Brain microvascular endothelial cell (primary cell): Measurements from ENCODE around the gene NT5DC3.

Experiments
- DNase-seq: peaks from one replicate; pipeline ENCODE4 v3.0.0-alpha.2; 2020
- H3K27ac ChIP-seq: fragments of 250-450 bp; sonication (Bioruptor Pico); 2 replicates; pipeline ENCODE4 v1.5.1; 2020; ENCODE audit warnings: mild to moderate bottlenecking, moderate library complexity
- H3K27me3 ChIP-seq: fragments of 250-450 bp; sonication (Bioruptor Pico); replicated peaks from 2 replicates; pipeline ENCODE4 v1.5.1; 2020; ENCODE audit warnings: mild to moderate bottlenecking
- H3K36me3 ChIP-seq: fragments of 250-450 bp; sonication (Bioruptor Pico); replicated peaks from 2 replicates; pipeline ENCODE4 v1.5.1; 2020; ENCODE audit warnings: mild to moderate bottlenecking
- H3K4me3 ChIP-seq: 2 replicates; pipeline ENCODE4 v1.5.1; 2011; ENCODE audit warnings: low read depth, mild to moderate bottlenecking, control low read depth, low read length, moderate library complexity
- CTCF ChIP-seq: IDR thresholded peaks from 2 replicates; pipeline ENCODE4 v1.5.1; 2011; ENCODE audit warnings: low read depth, mild to moderate bottlenecking, moderate library complexity, low read length, control low read depth, inconsistent platforms; ENCODE audit errors: missing control alignments
- in situ Hi-C: cut with HindIII; loops from 2 replicates; pipeline ENCODE4 v1.10.0; 2017; ENCODE audit warnings: low sequenced_read_pairs, low pct_ligation_motif_present

NT5DC3 gene

GRCh38 chr12:103840876-103841689 lies at the start of gene NT5DC3:
NT5DC3 (minus strand) TSS chr12:103841234; CDS start chr12:103841156, 78 bp downstream.
- in situ Hi-C loops = no loop called here
- TF ChIP-seq CTCF = no peak
- Histone ChIP-seq H3K27ac (peak within 1 kb of the TSS; percentile 6), H3K4me3 (peak within 1 kb of the TSS; percentile 74), H3K27me3 (no peaks in the 10 kb centered on the region), H3K36me3 (no peaks in the 10 kb centered on the region)
- peak; percentile 47 for DNase-seq

GRCh38 chr12:103887738-103888137 lies 46.7 kb upstream of the NT5DC3 start:
- no peak for DNase-seq
- Histone ChIP-seq H3K27ac (no peak overlapping the region), H3K36me3 (no peaks in the 10 kb centered on the region), H3K4me3 (no peak overlapping the region), H3K27me3 (no peaks in the 10 kb centered on the region)
- in situ Hi-C loops = no loop called here
- TF ChIP-seq CTCF = no peak

DNA sequence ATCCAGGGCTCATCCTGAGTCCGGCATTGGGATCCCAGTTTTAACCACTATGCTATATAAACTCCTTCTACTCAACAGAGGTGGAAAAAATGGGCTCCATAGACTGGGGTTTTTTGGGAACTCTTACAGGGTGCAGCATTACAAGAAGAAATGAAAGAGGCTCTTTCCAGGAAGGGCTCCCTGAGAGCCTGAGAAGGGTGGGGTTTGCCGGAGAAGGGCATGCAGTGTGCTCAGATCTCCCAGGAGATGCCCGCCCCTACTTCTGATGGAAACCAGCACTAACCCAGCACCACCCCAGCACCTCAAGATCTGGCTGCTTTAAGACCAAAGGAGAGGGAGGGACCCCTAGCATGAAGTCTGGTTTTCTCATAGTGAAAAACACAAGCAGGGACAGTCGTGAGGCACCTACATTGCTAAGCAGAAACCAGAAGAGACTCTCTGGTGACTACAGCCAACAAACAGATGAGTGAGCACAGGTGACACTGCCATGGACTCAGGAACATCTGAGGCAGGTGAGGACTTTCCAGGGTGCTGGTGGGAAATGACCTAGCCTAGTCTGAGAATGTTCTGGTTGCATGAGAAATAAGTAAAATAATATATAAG lies 45.3 kb upstream of the NT5DC3 start:
- Histone ChIP-seq H3K27me3 (no peaks in the 10 kb centered on the region), H3K4me3 (no peak overlapping the region), H3K36me3 (no peaks in the 10 kb centered on the region), H3K27ac (no peak overlapping the region)
- DNase-seq = no peak
- in situ Hi-C loops = no loop called here
- no peak for TF ChIP-seq CTCF

- in situ Hi-C loops = no loop called here
- no peak overlapping the region for H3K4me3 ChIP-seq
- DNase-seq = peak; percentile 33
- TF ChIP-seq CTCF = peak; percentile 67
- no peak overlapping the region for H3K27ac ChIP-seq
- no peaks in the 10 kb centered on the region for H3K27me3 ChIP-seq
- H3K36me3 ChIP-seq = no peaks in the 10 kb centered on the region
These were observed 43.3 kb upstream of the NT5DC3 start for GRCh38 chr12:103884316-103884715.

- H3K4me3 ChIP-seq = no peak overlapping the region
- no peak for DNase-seq
- H3K36me3 ChIP-seq = no peaks in the 10 kb centered on the region
- no peak overlapping the region for H3K27ac ChIP-seq
- TF ChIP-seq CTCF = no peak
- in situ Hi-C loops = no loop called here
- H3K27me3 ChIP-seq = no peaks in the 10 kb centered on the region
These were observed 42.9 kb upstream of the NT5DC3 start for GRCh38 chr12:103883908-103884307.
